SK-N-SH treated with all-trans-retinoic acid at 6 μM for 48 hours (cell line): ENCODE data around the gene CZIB.

ENCODE experiments used
- ARNTL ChIP-seq: fragments of 450-650 bp; formaldehyde crosslinking; IDR thresholded peaks from 2 replicates; pipeline ENCODE4 v1.5.0; 2020; ENCODE audit warnings: low read depth, mild to moderate bottlenecking, moderate library complexity, borderline replicate concordance
- BACH2 ChIP-seq: fragments of 250-450 bp; sonication (Bioruptor Pico); IDR thresholded peaks from 2 replicates; pipeline ENCODE4 v1.9.0; 2021; ENCODE audit warnings: mild to moderate bottlenecking, borderline replicate concordance
- CSDC2 ChIP-seq: fragments of 250-450 bp; sonication (Bioruptor Pico); IDR thresholded peaks from 2 replicates; pipeline ENCODE4 v1.5.0; 2020; ENCODE audit warnings: mild to moderate bottlenecking, moderate library complexity
- RARB ChIP-seq: fragments of 250-450 bp; sonication (Bioruptor Pico); IDR thresholded peaks from 2 replicates; pipeline ENCODE4 v1.8.0; 2021; ENCODE audit warnings: mild to moderate bottlenecking, moderate library complexity
- TOX ChIP-seq: fragments of 250-450 bp; sonication (Bioruptor Pico); IDR thresholded peaks from 2 replicates; pipeline ENCODE4 v1.8.0; 2021; ENCODE audit warnings: mild to moderate bottlenecking, moderate library complexity, borderline replicate concordance
- ZC3H10 ChIP-seq: fragments of 250-450 bp; sonication (Bioruptor Pico); IDR thresholded peaks from 2 replicates; pipeline ENCODE4 v1.5.1; 2021; ENCODE audit warnings: mild to moderate bottlenecking, moderate library complexity
- ZFP3 ChIP-seq: fragments of 250-450 bp; sonication (Bioruptor Pico); IDR thresholded peaks from 2 replicates; pipeline ENCODE4 v1.5.0; 2020; ENCODE audit warnings: mild to moderate bottlenecking, moderate library complexity
- ZNF70 ChIP-seq: fragments of 450-650 bp; formaldehyde crosslinking; IDR thresholded peaks from 2 replicates; pipeline ENCODE4 v1.5.0; 2020; ENCODE audit warnings: mild to moderate bottlenecking, moderate library complexity
- TF ChIP-seq, protein P1 (sequence below): fragments of 250-450 bp; sonication (Bioruptor Pico); IDR thresholded peaks from 2 replicates; pipeline ENCODE4 v1.8.0; 2020; ENCODE audit warnings: mild to moderate bottlenecking, moderate library complexity, borderline replicate concordance

DNA sequence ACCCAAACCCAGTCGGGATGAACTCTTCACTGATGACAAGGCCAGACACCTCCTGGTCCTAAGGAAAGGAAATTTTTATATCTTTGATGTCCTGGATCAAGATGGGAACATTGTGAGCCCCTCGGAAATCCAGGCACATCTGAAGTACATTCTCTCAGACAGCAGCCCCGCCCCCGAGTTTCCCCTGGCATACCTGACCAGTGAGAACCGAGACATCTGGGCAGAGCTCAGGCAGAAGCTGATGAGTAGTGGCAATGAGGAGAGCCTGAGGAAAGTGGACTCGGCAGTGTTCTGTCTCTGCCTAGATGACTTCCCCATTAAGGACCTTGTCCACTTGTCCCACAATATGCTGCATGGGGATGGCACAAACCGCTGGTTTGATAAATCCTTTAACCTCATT lies 10.1 kb downstream of the CZIB start:
- TF ChIP-seq ARNTL (CRISPR knock-in tag) (no peak), ZC3H10 (CRISPR knock-in tag) (no peak), CSDC2 (no peak), TOX (no peak), BACH2 (CRISPR knock-in tag) (no peak), RARB (CRISPR knock-in tag) (no peak), ZFP3 (CRISPR knock-in tag) (no peak), ZNF70 (CRISPR knock-in tag) (no peak)
- TF ChIP-seq, protein P1, sequence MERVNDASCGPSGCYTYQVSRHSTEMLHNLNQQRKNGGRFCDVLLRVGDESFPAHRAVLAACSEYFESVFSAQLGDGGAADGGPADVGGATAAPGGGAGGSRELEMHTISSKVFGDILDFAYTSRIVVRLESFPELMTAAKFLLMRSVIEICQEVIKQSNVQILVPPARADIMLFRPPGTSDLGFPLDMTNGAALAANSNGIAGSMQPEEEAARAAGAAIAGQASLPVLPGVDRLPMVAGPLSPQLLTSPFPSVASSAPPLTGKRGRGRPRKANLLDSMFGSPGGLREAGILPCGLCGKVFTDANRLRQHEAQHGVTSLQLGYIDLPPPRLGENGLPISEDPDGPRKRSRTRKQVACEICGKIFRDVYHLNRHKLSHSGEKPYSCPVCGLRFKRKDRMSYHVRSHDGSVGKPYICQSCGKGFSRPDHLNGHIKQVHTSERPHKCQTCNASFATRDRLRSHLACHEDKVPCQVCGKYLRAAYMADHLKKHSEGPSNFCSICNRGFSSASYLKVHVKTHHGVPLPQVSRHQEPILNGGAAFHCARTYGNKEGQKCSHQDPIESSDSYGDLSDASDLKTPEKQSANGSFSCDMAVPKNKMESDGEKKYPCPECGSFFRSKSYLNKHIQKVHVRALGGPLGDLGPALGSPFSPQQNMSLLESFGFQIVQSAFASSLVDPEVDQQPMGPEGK (CRISPR knock-in tag), result no peak
